ENCODE measurements around the gene PGM2L1.

Gene PGM2L1

DNA sequence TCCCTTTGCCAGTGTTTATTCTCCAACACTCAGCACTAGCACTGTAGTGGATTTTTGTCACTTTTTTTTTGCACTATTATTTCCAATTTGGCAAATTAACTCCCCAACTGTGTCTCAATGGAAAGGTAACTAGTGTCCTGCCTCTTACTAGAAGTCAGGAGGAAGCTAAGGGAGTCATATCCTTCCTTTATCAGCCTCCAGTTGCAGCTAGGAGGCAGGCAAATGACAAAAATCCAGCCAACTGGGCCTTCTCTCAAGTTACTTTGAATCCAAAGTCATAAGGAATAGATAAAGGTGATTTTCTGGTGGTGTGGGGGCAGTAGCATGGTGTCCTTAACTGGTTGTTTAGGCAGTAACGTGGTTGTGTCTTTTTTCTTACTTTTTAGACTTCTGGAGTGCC lies 71.2 kb downstream of the PGM2L1 start:
- no peak for DNase-seq (ENCODE audit: low read depth)
- no peak overlapping the region for H3K4me3 ChIP-seq (ENCODE audit: low read depth, low read length)
- TF ChIP-seq, protein P1, sequence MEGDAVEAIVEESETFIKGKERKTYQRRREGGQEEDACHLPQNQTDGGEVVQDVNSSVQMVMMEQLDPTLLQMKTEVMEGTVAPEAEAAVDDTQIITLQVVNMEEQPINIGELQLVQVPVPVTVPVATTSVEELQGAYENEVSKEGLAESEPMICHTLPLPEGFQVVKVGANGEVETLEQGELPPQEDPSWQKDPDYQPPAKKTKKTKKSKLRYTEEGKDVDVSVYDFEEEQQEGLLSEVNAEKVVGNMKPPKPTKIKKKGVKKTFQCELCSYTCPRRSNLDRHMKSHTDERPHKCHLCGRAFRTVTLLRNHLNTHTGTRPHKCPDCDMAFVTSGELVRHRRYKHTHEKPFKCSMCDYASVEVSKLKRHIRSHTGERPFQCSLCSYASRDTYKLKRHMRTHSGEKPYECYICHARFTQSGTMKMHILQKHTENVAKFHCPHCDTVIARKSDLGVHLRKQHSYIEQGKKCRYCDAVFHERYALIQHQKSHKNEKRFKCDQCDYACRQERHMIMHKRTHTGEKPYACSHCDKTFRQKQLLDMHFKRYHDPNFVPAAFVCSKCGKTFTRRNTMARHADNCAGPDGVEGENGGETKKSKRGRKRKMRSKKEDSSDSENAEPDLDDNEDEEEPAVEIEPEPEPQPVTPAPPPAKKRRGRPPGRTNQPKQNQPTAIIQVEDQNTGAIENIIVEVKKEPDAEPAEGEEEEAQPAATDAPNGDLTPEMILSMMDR (conservative IDR thresholded peaks at IDR 0.05; ENCODE audit: low read depth, low read length): peak; percentile 7

DNA sequence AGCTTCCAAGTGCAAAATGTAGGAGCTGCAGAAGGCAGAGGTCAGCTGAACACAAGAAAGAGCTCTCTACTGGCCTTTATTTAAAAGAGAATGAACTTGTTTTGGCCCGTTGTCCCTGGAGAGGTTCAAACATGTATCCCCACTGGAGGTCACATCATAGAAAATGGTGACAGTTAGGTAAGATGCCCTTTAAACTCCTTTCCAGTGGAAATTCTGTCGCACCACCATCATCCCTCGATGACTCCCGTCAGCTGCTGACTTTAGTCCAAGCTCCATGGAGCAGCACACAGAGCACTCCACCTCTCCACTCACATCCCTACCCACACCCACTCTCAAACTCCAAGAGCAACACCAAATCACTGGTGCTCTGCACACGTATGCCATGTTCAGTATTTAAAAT lies 71.6 kb downstream of the PGM2L1 start:
- H3K4me3 ChIP-seq (ENCODE audit: low read depth, low read length): no peak overlapping the region
- TF ChIP-seq, protein P1 (conservative IDR thresholded peaks at IDR 0.05; ENCODE audit: low read depth, low read length): no peak
- no peak for DNase-seq (ENCODE audit: low read depth)

DNA sequence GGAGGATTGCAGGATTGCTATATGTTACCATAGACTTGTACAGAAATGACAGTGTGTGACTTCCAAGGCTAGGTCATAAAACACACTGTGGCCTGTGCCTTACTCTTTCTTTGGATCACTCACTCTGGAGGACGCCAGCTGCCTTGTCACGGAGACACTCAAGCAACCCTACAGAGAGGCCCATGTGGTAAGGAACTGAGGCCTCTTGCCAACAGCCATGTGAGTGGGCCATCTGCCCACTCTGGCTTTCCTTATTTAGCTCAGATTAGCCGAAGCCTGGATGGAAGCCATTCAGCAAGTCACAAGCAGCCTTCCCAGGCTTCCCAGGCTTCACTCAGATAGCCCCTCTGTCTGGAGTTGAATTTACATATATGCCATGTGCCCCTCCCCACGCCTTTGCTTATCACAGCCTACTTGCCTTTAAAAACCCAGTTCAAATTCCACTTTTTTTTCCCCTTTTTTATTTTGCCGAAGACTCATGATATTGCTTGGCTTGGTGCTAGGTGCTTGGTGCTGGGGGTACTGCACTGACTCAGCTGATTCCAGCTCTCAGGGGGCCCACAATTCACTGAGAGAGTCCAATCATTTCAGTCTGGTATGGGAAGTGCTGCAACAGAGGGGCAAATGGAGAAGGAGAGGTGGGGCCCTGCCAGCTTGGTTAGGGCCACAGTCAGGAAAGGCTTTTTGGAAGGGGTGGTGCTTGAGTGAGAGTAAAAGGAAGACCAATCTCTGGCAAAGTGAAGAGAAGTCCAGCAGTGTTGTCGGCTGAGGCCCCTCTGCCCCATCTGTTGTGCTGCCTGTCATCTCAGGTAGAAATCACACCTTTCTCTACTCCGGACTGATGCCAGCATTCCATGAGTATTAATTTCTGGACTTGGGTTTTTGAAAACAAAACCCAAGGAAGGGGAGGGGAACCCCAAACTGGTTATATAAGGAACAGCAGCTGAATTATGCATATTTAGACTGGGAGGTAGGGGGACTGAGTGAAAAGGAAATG lies 72.3 kb downstream of the PGM2L1 start:
- DNase-seq (ENCODE audit: low read depth): peak; percentile 87
- H3K4me3 ChIP-seq (ENCODE audit: low read depth, low read length): no peak overlapping the region
- TF ChIP-seq, protein P1 (conservative IDR thresholded peaks at IDR 0.05; ENCODE audit: low read depth, low read length): no peak

DNA sequence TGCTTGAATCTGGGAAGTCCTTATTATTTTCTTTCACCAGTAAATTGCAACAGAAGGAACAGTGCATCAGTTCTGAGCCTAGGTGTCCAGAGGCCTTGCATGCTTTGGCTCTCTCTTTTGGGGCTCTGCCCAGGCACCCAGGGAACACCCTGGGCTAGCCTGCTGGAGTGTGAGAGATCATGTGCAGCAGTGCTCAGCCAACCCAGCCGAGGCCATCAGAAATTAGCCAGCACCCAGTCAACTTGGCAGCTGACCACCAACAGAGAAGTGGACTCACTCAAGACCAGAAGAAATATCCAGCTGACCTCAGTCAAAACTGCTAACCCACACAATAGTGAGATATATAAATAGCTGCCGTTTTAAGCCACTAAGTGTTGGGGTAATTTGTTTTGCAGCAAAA lies 75.6 kb downstream of the PGM2L1 start:
- peak; percentile 45 for DNase-seq (ENCODE audit: low read depth)
- TF ChIP-seq, protein P1 (conservative IDR thresholded peaks at IDR 0.05; ENCODE audit: low read depth, low read length): no peak
- no peak overlapping the region for H3K4me3 ChIP-seq (ENCODE audit: low read depth, low read length)

DNA sequence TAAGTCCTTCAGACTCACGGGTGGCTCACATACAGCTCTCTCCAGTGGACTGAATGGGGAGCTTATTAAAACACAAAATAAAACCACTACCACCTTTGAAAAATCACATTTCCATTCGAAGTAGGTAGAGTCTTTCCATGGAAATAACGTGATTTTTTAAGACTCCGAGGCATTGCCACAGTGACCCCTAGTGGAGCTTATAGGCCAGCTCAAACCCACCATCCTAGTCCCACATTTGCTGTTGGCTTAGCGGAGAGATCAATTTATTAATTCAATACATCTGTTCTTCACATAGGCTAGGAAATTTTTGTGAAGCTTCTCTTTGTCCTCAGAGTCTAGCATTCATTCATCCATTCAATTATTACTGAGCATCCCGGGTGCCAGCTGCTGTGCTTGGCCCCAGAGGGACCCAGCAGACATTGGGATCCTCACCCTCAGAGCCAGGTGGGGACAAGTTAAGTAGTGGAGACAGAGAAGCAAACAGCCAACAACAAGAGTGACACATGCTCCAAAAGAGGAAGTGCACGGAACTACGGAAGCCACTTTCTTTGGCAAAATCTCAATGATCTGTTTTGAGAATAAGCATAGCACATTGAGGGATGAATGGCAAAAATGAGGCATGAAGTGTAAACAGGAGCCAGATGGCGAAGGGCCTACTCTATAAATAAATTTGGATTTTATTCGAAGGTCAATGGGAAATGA lies 76.6 kb downstream of the PGM2L1 start:
- H3K4me3 ChIP-seq (ENCODE audit: low read depth, low read length): no peak overlapping the region
- peak; percentile 74 for DNase-seq (ENCODE audit: low read depth)
- TF ChIP-seq, protein P1 (conservative IDR thresholded peaks at IDR 0.05; ENCODE audit: low read depth, low read length): peak; percentile 90

DNA sequence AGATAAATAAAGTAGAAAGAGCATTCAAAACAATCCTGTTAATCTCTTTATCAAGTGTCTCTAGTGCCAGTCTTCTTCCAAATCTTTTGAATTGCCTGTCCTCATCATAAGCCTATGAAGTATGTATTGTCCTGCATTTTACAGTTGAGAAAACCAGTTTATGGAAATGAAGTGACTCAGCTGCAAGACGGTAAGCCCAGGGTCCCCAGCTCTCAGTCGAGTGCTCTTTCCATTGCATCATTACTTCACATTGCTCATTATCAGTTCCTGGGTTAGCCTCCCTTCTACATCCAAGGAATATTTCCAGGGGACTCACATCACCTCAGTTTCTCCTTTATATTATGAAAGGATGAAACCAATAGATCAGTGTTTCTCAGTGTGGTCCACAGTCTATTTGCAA lies 77.7 kb downstream of the PGM2L1 start:
- TF ChIP-seq, protein P1 (conservative IDR thresholded peaks at IDR 0.05; ENCODE audit: low read depth, low read length): no peak
- no peak overlapping the region for H3K4me3 ChIP-seq (ENCODE audit: low read depth, low read length)
- no peak for DNase-seq (ENCODE audit: low read depth)
